Measurements from ENCODE around the gene ANK3.

The ANK3 gene

DNA sequence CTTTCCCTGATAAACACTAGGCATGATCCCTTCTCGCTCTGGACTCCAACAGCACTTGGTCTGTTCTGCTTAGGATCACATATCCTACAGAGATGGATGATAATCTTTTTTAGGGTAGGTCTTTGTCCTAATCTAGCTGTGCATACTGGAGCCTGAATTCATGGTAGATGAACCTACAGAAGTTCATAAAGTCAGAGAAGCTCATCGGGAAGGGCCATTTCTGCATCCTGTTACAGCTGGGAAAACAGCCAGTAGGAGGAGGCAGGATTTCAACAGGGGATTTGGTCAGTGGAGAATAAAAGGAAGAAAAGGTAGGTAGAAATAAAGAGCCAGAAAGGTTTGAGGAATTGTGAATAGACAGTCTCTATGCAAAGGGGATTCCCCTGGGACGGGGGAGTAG is 101.4 kb downstream of the ANK3 start:
- no peak for TF ChIP-seq CTCF (IDR thresholded peaks at IDR 0.05; ENCODE audit: low read depth, low read length)

GRCh38 chr10:60286559-60286958 is 103.1 kb downstream of the ANK3 start:
- no peak overlapping the region for H3K4me3 ChIP-seq (replicated peaks in 1 of 2; ENCODE audit: low read depth in 2 of 2, low read length in 2 of 2)
- TF ChIP-seq CTCF (IDR thresholded peaks at IDR 0.05; ENCODE audit: low read depth, low read length), result no peak
- DNase-seq (ENCODE audit: low read depth in 2 of 2), result peak in 1 of 2 donors; percentile 56

More for the DNA sequence above, 101.4 kb downstream of the ANK3 start:
- DNase-seq (ENCODE audit: low read depth in 2 of 2), result peak in 1 of 2 donors; percentile 46
- no peak overlapping the region for H3K4me3 ChIP-seq (replicated peaks in 1 of 2; ENCODE audit: low read depth in 2 of 2, low read length in 2 of 2)

- peak overlapping the region in 1 of 2 donors; percentile 34 for H3K4me3 ChIP-seq (replicated peaks in 1 of 2; ENCODE audit: low read depth in 2 of 2, low read length in 2 of 2)
- no peak for TF ChIP-seq CTCF (IDR thresholded peaks at IDR 0.05; ENCODE audit: low read depth, low read length)
- peak in 1 of 2 donors; percentile 82 for DNase-seq (ENCODE audit: low read depth in 2 of 2)
These were observed 106.3 kb downstream of the ANK3 start for GRCh38 chr10:60283397-60283796.

- TF ChIP-seq CTCF (IDR thresholded peaks at IDR 0.05; ENCODE audit: low read depth, low read length), result no peak
- H3K4me3 ChIP-seq (replicated peaks in 1 of 2; ENCODE audit: low read depth in 2 of 2, low read length in 2 of 2), result peak overlapping the region in 1 of 2 donors; percentile 34
- DNase-seq (ENCODE audit: low read depth in 2 of 2), result peak in 1 of 2 donors; percentile 91
These were observed 106.8 kb downstream of the ANK3 start for GRCh38 chr10:60282771-60283353.

DNA sequence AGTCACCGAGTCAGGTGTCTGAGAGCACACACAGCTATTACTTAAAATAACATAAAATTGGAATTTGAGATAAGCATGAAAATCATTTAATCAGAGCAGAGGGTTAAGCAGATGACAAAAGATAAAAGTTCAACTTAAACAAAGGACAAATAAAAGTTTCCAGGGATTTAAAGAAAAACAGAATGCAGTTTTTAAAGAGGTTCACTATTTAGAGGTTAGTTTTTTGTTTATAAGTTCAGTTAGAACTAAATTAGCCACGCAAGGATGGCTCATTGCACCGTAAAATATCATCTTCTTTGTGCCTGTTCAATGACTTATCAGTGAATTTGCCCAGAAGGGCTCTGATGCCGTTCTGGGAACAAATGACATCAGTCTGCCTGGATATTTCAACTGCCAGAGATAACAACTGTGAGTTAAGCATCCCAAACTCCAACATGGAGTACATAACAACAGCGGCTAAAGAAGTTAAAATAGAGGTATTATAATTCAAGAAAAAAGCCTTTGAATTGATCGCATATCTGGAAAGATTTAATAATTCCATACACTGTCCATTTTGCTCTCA is 107.8 kb downstream of the ANK3 start:
- TF ChIP-seq CTCF (IDR thresholded peaks at IDR 0.05; ENCODE audit: low read depth, low read length), result no peak
- peak; percentile 46 to 52 for DNase-seq (ENCODE audit: low read depth in 2 of 2)
- H3K4me3 ChIP-seq (replicated peaks in 1 of 2; ENCODE audit: low read depth in 2 of 2, low read length in 2 of 2), result no peak overlapping the region

DNA sequence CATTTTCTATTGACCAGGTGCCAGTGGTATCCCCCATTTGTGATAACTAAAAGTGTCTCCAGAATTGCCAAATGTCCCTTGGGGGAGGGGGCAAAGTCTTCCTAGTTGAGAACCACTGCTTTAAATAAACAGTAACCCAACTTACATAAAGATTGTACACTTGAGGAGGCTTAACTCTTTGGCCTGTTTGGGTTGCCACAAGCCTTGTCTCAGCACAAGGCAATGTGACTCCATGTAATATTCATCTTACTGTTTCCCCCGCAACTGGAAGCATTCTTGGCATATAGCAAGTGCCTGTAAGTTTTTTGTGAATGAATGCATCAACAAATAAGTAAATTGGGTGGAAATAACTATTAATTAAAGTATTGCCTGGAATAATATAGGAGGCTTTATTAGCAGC is 108.3 kb downstream of the ANK3 start:
- no peak overlapping the region for H3K4me3 ChIP-seq (replicated peaks in 1 of 2; ENCODE audit: low read depth in 2 of 2, low read length in 2 of 2)
- no peak for TF ChIP-seq CTCF (IDR thresholded peaks at IDR 0.05; ENCODE audit: low read depth, low read length)
- DNase-seq (ENCODE audit: low read depth in 2 of 2), result peak; percentile 63 to 74
